Left forelimb (tissue), 1 donor: ENCODE data around the gene OTOGL.

Experiments
- DNase-seq: peaks from one replicate; pipeline ENCODE4 v3.0.0-alpha.2; 2018; ENCODE audit warnings: low spot score

Gene OTOGL

GRCh38 chr12:80377140-80377794, 277.9 kb downstream of the OTOGL start:
- no peak for DNase-seq

GRCh38 chr12:80381121-80381520, 281.8 kb downstream of the OTOGL start:
- no peak for DNase-seq

- DNase-seq: no peak
Observed at GRCh38 chr12:80382254-80382653, 282.9 kb downstream of the OTOGL start.

GRCh38 chr12:80400571-80400991, 301.2 kb downstream of the OTOGL start:
- peak; percentile 63 for DNase-seq

- DNase-seq: no peak
Observed at GRCh38 chr12:80401191-80401590, 301.9 kb downstream of the OTOGL start.

- no peak for DNase-seq
Observed at GRCh38 chr12:80404629-80405028, 305.3 kb downstream of the OTOGL start.

GRCh38 chr12:80406253-80406652, 306.9 kb downstream of the OTOGL start:
- DNase-seq: no peak

- no peak for DNase-seq
Observed at GRCh38 chr12:80411787-80412186, 312.4 kb downstream of the OTOGL start.

GRCh38 chr12:80412343-80412953, 313.1 kb downstream of the OTOGL start:
- no peak for DNase-seq

GRCh38 chr12:80413462-80413861, 314.1 kb downstream of the OTOGL start:
- no peak for DNase-seq

- no peak for DNase-seq
Observed at GRCh38 chr12:80415466-80415865, 316.1 kb downstream of the OTOGL start.

GRCh38 chr12:80419644-80420043, 320.3 kb downstream of the OTOGL start:
- no peak for DNase-seq

GRCh38 chr12:80420075-80420474, 320.7 kb downstream of the OTOGL start:
- DNase-seq: no peak

GRCh38 chr12:80422550-80422949, 323.2 kb downstream of the OTOGL start:
- no peak for DNase-seq
